Esophagus muscularis mucosa (tissue), 4 donors: ENCODE measurements around the gene RUFY1.

Source experiments
- CTCF ChIP-seq, 3 experiments: fragments of 200-600 bp in 2 of 3; fragments of 450-650 bp in 1 of 3; sonication (generic) in 2 of 3; IDR thresholded peaks; one replicate each; pipeline ENCODE4 v1.5.1; 2017 to 2019; ENCODE audit warnings: antibody characterized with exemption in 3 of 3, mild to moderate bottlenecking in 2 of 3, moderate library complexity in 1 of 3
- EP300 ChIP-seq: sonication (generic); formaldehyde crosslinking; IDR thresholded peaks from one replicate; pipeline ENCODE4 v1.6.1; 2017; ENCODE audit warnings: antibody characterized with exemption
- POLR2A ChIP-seq: fragments of 450-650 bp; IDR thresholded peaks from one replicate; pipeline ENCODE4 v1.6.1; 2017; ENCODE audit warnings: antibody characterized with exemption, moderate library complexity, mild to moderate bottlenecking, low read depth
- POLR2AphosphoS5 ChIP-seq, 2 donors: sonication (generic); formaldehyde crosslinking; IDR thresholded peaks; one replicate each; pipeline ENCODE4 v1.6.1; 2017; ENCODE audit warnings: antibody characterized with exemption in 2 of 2

- TF ChIP-seq CTCF (IDR thresholded peaks at IDR 0.05) (no peak), EP300 (no peak), POLR2AphosphoS5 (IDR thresholded peaks at IDR 0.05) (no peak), POLR2A (no peak)
Measured at GRCh38 chr5:179534431-179534830, 15.9 kb upstream of the RUFY1 start.
